EH (cell line): ENCODE data around the gene DNAH3.

ENCODE experiments used
- DNase-seq: peaks from one replicate; pipeline ENCODE4 v3.0.0-alpha.2; 2015; ENCODE audit warnings: low read depth

DNAH3 gene

GRCh38 chr16:20906341-20907255, 244.0 kb downstream of the DNAH3 start:
- DNase-seq = peak; percentile 95

GRCh38 chr16:20905576-20905975, 245.1 kb downstream of the DNAH3 start:
- DNase-seq = no peak

- DNase-seq = peak; percentile 81
Observed at GRCh38 chr16:20904507-20905081, 246.1 kb downstream of the DNAH3 start.

GRCh38 chr16:20903899-20904506, 246.6 kb downstream of the DNAH3 start:
- DNase-seq = no peak

- peak; percentile 32 for DNase-seq
Observed at GRCh38 chr16:20903116-20903898, 247.3 kb downstream of the DNAH3 start.

- DNase-seq = no peak
Observed at GRCh38 chr16:20902426-20902825, 248.2 kb downstream of the DNAH3 start.

GRCh38 chr16:20901436-20902112, 249.1 kb downstream of the DNAH3 start:
- peak; percentile 61 for DNase-seq

GRCh38 chr16:20901068-20901435, 249.6 kb downstream of the DNAH3 start:
- DNase-seq = no peak

GRCh38 chr16:20900299-20901067, 250.2 kb downstream of the DNAH3 start, which contains the start of the genes DCUN1D3 and LYRM1:
Gene DCUN1D3, minus strand, starts transcription at chr16:20900358. Its CDS starts 37,820 bp downstream, at chr16:20862538.
Gene LYRM1, plus strand, starts transcription at chr16:20900771. Its CDS starts 14,785 bp downstream, at chr16:20915556.
- peak; percentile 100 for DNase-seq

GRCh38 chr16:20899477-20900298, 251.0 kb downstream of the DNAH3 start:
- DNase-seq = no peak

GRCh38 chr16:20899071-20899470, 251.6 kb downstream of the DNAH3 start:
- DNase-seq = peak; percentile 89

- no peak for DNase-seq
Observed at GRCh38 chr16:20897922-20898321, 252.7 kb downstream of the DNAH3 start.

GRCh38 chr16:20897253-20897897, 253.3 kb downstream of the DNAH3 start:
- DNase-seq = peak; percentile 48

- DNase-seq = no peak
Observed at GRCh38 chr16:20894388-20894787, 256.3 kb downstream of the DNAH3 start.

GRCh38 chr16:20889625-20890275, 260.9 kb downstream of the DNAH3 start:
- no peak for DNase-seq

GRCh38 chr16:20887207-20887606, 263.4 kb downstream of the DNAH3 start:
- DNase-seq = no peak

GRCh38 chr16:20886320-20886719, 264.3 kb downstream of the DNAH3 start:
- no peak for DNase-seq

GRCh38 chr16:20884240-20884556, 266.4 kb downstream of the DNAH3 start:
- peak; percentile 80 for DNase-seq
